Upper lobe of right lung (tissue), 1 donor: Measurements from ENCODE around the gene PCDHGB2. TPM values are rescaled to one million over a fixed set of nuclear protein-coding genes. Genes with fewer than 3 reads are reported as not detected.
A peak's percentile ranks its signal among the peaks of the same experiment; 100 is the strongest.
"Not testable (repeated sequence)": the region's sequence is repeated elsewhere in the genome, so short reads cannot be mapped to it uniquely, and the experiment has no call there.

Experiments
- ATAC-seq: fragments of 200-7000 bp; cut with Tn5 transposase; one replicate; pipeline ENCODE4 v1.9.1; 2020; ENCODE audit warnings: mild to moderate bottlenecking, moderate library complexity
- DNase-seq: peaks from one replicate; pipeline ENCODE4 v3.0.0-alpha.2; 2020
- H3K27ac ChIP-seq: fragments of 200-600 bp; one replicate; pipeline ENCODE4 v1.8.0; 2022
- H3K27me3 ChIP-seq: fragments of 200-600 bp; one replicate; pipeline ENCODE4 v1.8.0; 2022; ENCODE audit warnings: mild to moderate bottlenecking
- H3K36me3 ChIP-seq: fragments of 200-600 bp; one replicate; pipeline ENCODE4 v1.8.0; 2022
- H3K4me1 ChIP-seq: fragments of 200-600 bp; one replicate; pipeline ENCODE4 v1.8.0; 2022
- H3K4me3 ChIP-seq: fragments of 200-600 bp; one replicate; pipeline ENCODE4 v1.8.0; 2022; ENCODE audit warnings: mild to moderate bottlenecking
- H3K9me3 ChIP-seq: fragments of 200-600 bp; one replicate; pipeline ENCODE4 v1.8.0; 2022
- CTCF ChIP-seq: fragments of 200-600 bp; IDR thresholded peaks from one replicate; pipeline ENCODE4 v1.8.0; 2022; ENCODE audit warnings: antibody characterized with exemption
- intact Hi-C: fragments of 100-400 bp; cut with DNase I; formaldehyde crosslinking; loops from one replicate; pipeline ENCODE4 v1.11.0; 2022
- long read RNA-seq: library from polyadenylated mRNA; unstranded; transcript quantifications from one replicate; pipeline ENCODE4 v2.0.0, GENCODE V29; 2021
- total RNA-seq: library from RNA; stranded (reverse); fragmentation: NEBNext Ultra II Directional; extraction: Animal tissue kit (Norgen Biotek cat#: 25700); gene quantifications from one replicate; pipeline ENCODE4 v1.2.1, GENCODE V29; 2021
- donor health status: DM: no; HTN: yes; CAD: no; lungs with severe emphysema.

Gene PCDHGB2
- 3.8 TPM for total RNA-seq
- long read RNA-seq = 0 reads

GRCh38 chr5:141359790-141360426 lies at the start of gene PCDHGB2:
Gene PCDHGB2, plus strand, starts transcription at chr5:141359994. Its CDS starts 142 bp downstream, at chr5:141360136.
- TF ChIP-seq CTCF = peak; percentile 40
- intact Hi-C loops = no loop called here
- Histone ChIP-seq H3K9me3 (peaks cover 33% of the 10 kb centered on the region), H3K4me1 (no peaks in the 10 kb centered on the region), H3K36me3 (no peaks in the 10 kb centered on the region), H3K27ac (no peak within 1 kb of the TSS), H3K4me3 (peak within 1 kb of the TSS; percentile 25), H3K27me3 (peaks cover 22% of the 10 kb centered on the region)
- no peak for DNase-seq
- ATAC-seq = peak; percentile 62

- TF ChIP-seq CTCF = no peak
- Histone ChIP-seq H3K27me3 (no peaks in the 10 kb centered on the region), H3K36me3 (no peaks in the 10 kb centered on the region), H3K27ac (no peak overlapping the region), H3K4me1 (no peaks in the 10 kb centered on the region), H3K4me3 (no peak overlapping the region), H3K9me3 (peaks cover 81% of the 10 kb centered on the region)
- DNase-seq (no peak), ATAC-seq (no peak)
- intact Hi-C loops = no loop called here
Observed at GRCh38 chr5:141313711-141314110, 46.1 kb upstream of the PCDHGB2 start.

- H3K27me3 ChIP-seq, ATAC-seq, DNase-seq, H3K36me3 ChIP-seq, intact Hi-C loops, H3K27ac ChIP-seq, H3K4me1 ChIP-seq, H3K4me3 ChIP-seq: not testable (repeated sequence)
- H3K9me3 ChIP-seq = peaks cover 83% of the 10 kb centered on the region
Observed at GRCh38 chr5:141316963-141317362, 42.8 kb upstream of the PCDHGB2 start.

GRCh38 chr5:141319202-141319601 lies 40.6 kb upstream of the PCDHGB2 start:
- Histone ChIP-seq H3K36me3 (no peaks in the 10 kb centered on the region), H3K9me3 (peaks cover 61% of the 10 kb centered on the region), H3K27me3 (no peaks in the 10 kb centered on the region), H3K4me1 (no peaks in the 10 kb centered on the region), H3K27ac (no peak overlapping the region), H3K4me3 (peak overlapping the region; percentile 79)
- TF ChIP-seq CTCF = no peak
- ATAC-seq (no peak), DNase-seq (no peak)
- intact Hi-C loops = no loop called here

- Histone ChIP-seq H3K36me3 (no peaks in the 10 kb centered on the region), H3K4me1 (no peaks in the 10 kb centered on the region), H3K27ac (no peak overlapping the region), H3K9me3 (peaks cover 56% of the 10 kb centered on the region), H3K4me3 (peak overlapping the region; percentile 79), H3K27me3 (no peaks in the 10 kb centered on the region)
- DNase-seq = no peak
- intact Hi-C loops = no loop called here
- no peak for ATAC-seq
- TF ChIP-seq CTCF = no peak
Observed at GRCh38 chr5:141319699-141320098, 40.1 kb upstream of the PCDHGB2 start.

- Histone ChIP-seq H3K4me3 (peak within 1 kb of the TSS; percentile 79), H3K27ac (peak within 1 kb of the TSS; percentile 96), H3K27me3 (no peaks in the 10 kb centered on the region), H3K9me3 (peaks cover 48% of the 10 kb centered on the region), H3K36me3 (no peaks in the 10 kb centered on the region), H3K4me1 (no peaks in the 10 kb centered on the region)
- ATAC-seq (peak; percentile 99), DNase-seq (peak; percentile 97)
- peak; percentile 80 for TF ChIP-seq CTCF
- intact Hi-C loops = no loop called here
Observed at GRCh38 chr5:141320225-141321169, 39.3 kb upstream of the PCDHGB2 start, which contains the start of gene TAF7. Gene TAF7, minus strand, starts transcription at chr5:141320784. Its CDS starts 740 bp downstream, at chr5:141320044.
